Smooth muscle cell (in vitro differentiated cells): ENCODE results near the gene SASH3. TPM values are rescaled to one million over a fixed set of nuclear protein-coding genes. Genes with fewer than 3 reads are reported as not detected.

ENCODE experiments used
- DNase-seq: peaks from one replicate; lab custom pipeline; 2025; ENCODE audit not compliant: unreplicated experiment; lab: John Stamatoyannopoulos, UW
- H2AFZ ChIP-seq: fragments of 200-600 bp; sonication (generic); 2 replicates; pipeline ENCODE4 v1.6.0; 2016; ENCODE audit warnings: antibody characterized with exemption, low read depth, mild to moderate bottlenecking
- H3F3A ChIP-seq: fragments of 200-600 bp; sonication (generic); 2 replicates; pipeline ENCODE4 v1.6.0; 2017; ENCODE audit warnings: antibody characterized with exemption, low read depth
- H3K27ac ChIP-seq: fragments of 200-600 bp; sonication (generic); 2 replicates; pipeline ENCODE4 v1.5.1; 2016; ENCODE audit warnings: low read depth, mild to moderate bottlenecking
- H3K27me3 ChIP-seq: fragments of 200-600 bp; sonication (generic); 2 replicates; pipeline ENCODE4 v1.6.1; 2016; ENCODE audit warnings: low read depth, mild to moderate bottlenecking
- H3K36me3 ChIP-seq: fragments of 200-600 bp; sonication (generic); 2 replicates; pipeline ENCODE4 v1.5.1; 2016; ENCODE audit warnings: low read depth
- H3K4me1 ChIP-seq: fragments of 200-600 bp; sonication (generic); 2 replicates; pipeline ENCODE4 v1.5.1; 2016; ENCODE audit warnings: low read depth
- H3K4me2 ChIP-seq: fragments of 200-600 bp; sonication (generic); 2 replicates; pipeline ENCODE4 v1.6.0; 2016; ENCODE audit warnings: mild to moderate bottlenecking
- H3K4me3 ChIP-seq: fragments of 200-600 bp; sonication (generic); 2 replicates; pipeline ENCODE4 v1.5.1; 2016; ENCODE audit warnings: mild to moderate bottlenecking
- H3K79me2 ChIP-seq: fragments of 200-600 bp; sonication (generic); 2 replicates; pipeline ENCODE4 v1.6.0; 2016; ENCODE audit warnings: low read depth, mild to moderate bottlenecking
- H3K9ac ChIP-seq: fragments of 200-600 bp; sonication (generic); 2 replicates; pipeline ENCODE4 v1.6.0; 2016; ENCODE audit warnings: low read depth
- H3K9me3 ChIP-seq: fragments of 200-600 bp; sonication (generic); replicated peaks from 2 replicates; pipeline ENCODE4 v1.5.1; 2016; ENCODE audit warnings: low read depth
- H4K20me1 ChIP-seq: fragments of 200-600 bp; sonication (generic); 2 replicates; pipeline ENCODE4 v1.6.0; 2016; ENCODE audit warnings: low read depth
- CTCF ChIP-seq: fragments of 200-600 bp; sonication (generic); IDR thresholded peaks from 2 replicates; pipeline ENCODE4 v1.5.1; 2017; ENCODE audit warnings: borderline replicate concordance, mild to moderate bottlenecking, antibody characterized with exemption; ENCODE audit not compliant: insufficient read depth, poor library complexity, severe bottlenecking
- WGBS: methylation state at CpG from one replicate; pipeline ENCODE4 v1.1.7; 2016; ENCODE audit warnings: low lambda C conversion rate; 5-methylcytosine and 5-hydroxymethylcytosine counted together
- polyA plus RNA-seq: library from polyadenylated mRNA; unstranded; fragments of >200 nt; fragmentation: Nextera tagmentation; extraction: Ambion mirVana; gene quantifications from 2 replicates; pipeline ENCODE4 v1.2.1, GENCODE V29; 2016
- total RNA-seq: library from RNA; depleted of rRNA; stranded (reverse); fragments of >200 nt; gene quantifications from 2 replicates; pipeline ENCODE4 v1.2.3, GENCODE V29; 2014

The SASH3 gene
- total and polyA plus RNA-seq, 2 experiments from 2014 or later, result not detected

DNA sequence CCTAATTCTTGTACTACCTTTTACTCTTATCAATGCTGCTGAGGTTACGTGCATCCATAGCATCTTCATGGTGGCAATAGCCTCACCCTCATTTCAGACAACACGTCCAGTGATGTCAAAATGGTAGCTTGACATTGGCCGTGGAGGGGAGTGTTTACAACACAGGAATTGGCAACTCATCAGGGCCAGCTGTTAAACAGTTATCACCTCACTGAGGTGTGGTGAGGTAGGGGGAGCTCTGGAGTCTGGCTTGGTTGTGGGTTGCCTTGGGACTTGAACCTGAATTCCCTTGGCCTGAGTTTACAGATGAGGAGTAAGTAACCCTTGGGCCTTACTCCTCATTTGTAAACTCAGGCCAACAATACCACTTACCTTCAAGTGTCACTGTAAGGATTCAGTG lies 10.4 kb downstream of the SASH3 start:
- Histone ChIP-seq H3K27me3 (no peaks in the 10 kb centered on the region), H3F3A (no peaks in the 10 kb centered on the region), H3K4me1 (no peaks in the 10 kb centered on the region), H2AFZ (no peak overlapping the region), H4K20me1 (no peaks in the 10 kb centered on the region), H3K36me3 (no peaks in the 10 kb centered on the region), H3K9me3 (no peaks in the 10 kb centered on the region), H3K27ac (no peak overlapping the region), H3K4me3 (no peak overlapping the region), H3K79me2 (no peaks in the 10 kb centered on the region), H3K4me2 (no peak overlapping the region), H3K9ac (no peak overlapping the region)
- WGBS, result 81% methylated on average over 3 of the region's 3 CpGs
- no peak for TF ChIP-seq CTCF
- DNase-seq, result no peak

- Histone ChIP-seq H3K79me2 (no peaks in the 10 kb centered on the region), H2AFZ (no peak overlapping the region), H3K9ac (no peak overlapping the region), H3F3A (no peaks in the 10 kb centered on the region), H3K36me3 (no peaks in the 10 kb centered on the region), H3K9me3 (no peaks in the 10 kb centered on the region), H3K4me3 (no peak overlapping the region), H4K20me1 (no peaks in the 10 kb centered on the region), H3K27me3 (no peaks in the 10 kb centered on the region), H3K4me2 (no peak overlapping the region), H3K27ac (no peak overlapping the region), H3K4me1 (no peaks in the 10 kb centered on the region)
- TF ChIP-seq CTCF, result no peak
- no peak for DNase-seq
- 87% methylated on average over 9 of the region's 9 CpGs for WGBS
Measured at GRCh38 chrX:129790808-129791207, 11.1 kb downstream of the SASH3 start.

GRCh38 chrX:129791336-129791735 lies 11.6 kb downstream of the SASH3 start:
- no peaks in the 10 kb centered on the region for H3F3A ChIP-seq
- H3K36me3 ChIP-seq, result no peaks in the 10 kb centered on the region
- 85% methylated on average over 8 of the region's 8 CpGs for WGBS

More at GRCh38 chrX:129791336-129791735, 11.6 kb downstream of the SASH3 start:
- no peak for TF ChIP-seq CTCF
- Histone ChIP-seq H2AFZ (no peak overlapping the region), H3K4me2 (no peak overlapping the region), H3K4me1 (no peaks in the 10 kb centered on the region), H3K4me3 (no peak overlapping the region), H3K9ac (no peak overlapping the region), H3K79me2 (no peaks in the 10 kb centered on the region), H3K27me3 (no peaks in the 10 kb centered on the region), H3K27ac (no peak overlapping the region), H4K20me1 (no peaks in the 10 kb centered on the region), H3K9me3 (no peaks in the 10 kb centered on the region)
- DNase-seq, result no peak
